Measurements from ENCODE around the gene BRSK2.
A peak's percentile ranks its signal among the peaks of the same experiment; 100 is the strongest.

Gene BRSK2

GRCh38 chr11:1377231-1377780 lies 12.4 kb upstream of the BRSK2 start:
- in situ Hi-C loops (cut with HindIII; ENCODE audit: low sequenced_read_pairs), result no loop called here
- no peak for DNase-seq (ENCODE audit: low read depth, low spot score)
- H3K4me3 ChIP-seq (ENCODE audit: low read depth, low read length), result no peak overlapping the region
- no peak for TF ChIP-seq CTCF (IDR thresholded peaks at IDR 0.05; ENCODE audit: low read depth, low read length)

DNA sequence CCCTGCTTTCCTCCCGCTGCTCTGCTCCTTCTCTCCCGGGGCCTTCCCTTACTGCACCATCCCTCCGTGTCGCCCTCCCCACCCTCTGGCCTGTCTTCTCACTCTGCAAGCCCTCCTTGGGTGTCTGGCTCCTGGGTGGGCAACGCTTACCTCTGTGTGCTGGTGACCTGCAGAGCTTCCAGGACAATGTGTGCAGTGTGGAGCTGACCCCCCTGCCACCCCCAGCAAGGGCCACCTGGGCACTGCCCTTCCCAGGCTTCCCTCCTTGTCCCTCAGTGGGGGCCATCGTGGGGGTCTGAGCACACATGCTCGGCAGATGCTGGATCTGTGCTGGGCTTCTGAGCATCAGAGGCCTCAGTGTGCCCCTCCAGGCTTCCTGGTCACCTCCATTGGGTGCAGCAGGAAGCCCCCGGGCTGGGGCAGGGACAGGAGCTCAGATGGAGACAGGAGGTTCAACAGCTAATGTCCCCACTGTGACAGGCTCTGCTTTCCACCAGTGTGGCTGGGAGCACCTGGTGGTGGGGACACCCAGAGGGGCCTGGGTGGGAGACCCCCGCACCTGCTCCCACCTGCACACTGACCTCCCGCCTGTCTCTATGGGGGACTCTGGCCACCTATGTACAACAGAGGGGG lies 7.8 kb upstream of the BRSK2 start:
- no peak for DNase-seq (ENCODE audit: low read depth, low spot score)
- in situ Hi-C loops (cut with HindIII; ENCODE audit: low sequenced_read_pairs), result no loop called here
- TF ChIP-seq CTCF (IDR thresholded peaks at IDR 0.05; ENCODE audit: low read depth, low read length), result no peak
- H3K4me3 ChIP-seq (ENCODE audit: low read depth, low read length), result no peak overlapping the region

DNA sequence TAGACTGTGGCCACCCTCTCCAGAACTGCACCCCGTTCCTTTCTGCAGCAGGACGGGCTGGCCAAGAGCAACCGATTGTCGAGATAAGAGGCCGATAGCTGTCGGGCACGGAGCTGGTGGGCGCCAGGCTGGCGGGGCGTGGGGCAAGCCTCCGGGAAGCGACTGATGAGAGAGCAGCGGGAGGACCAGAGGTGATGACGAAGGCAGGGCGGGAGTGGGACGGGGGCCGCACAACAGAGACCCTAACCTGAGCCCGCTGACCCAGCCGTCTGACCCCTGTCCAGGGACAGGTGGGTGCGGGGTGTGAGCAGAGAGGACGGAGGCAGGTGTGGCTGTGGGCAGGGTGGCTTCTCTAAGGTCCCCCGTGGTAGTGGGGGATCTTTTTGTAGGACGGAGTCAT lies 7.3 kb upstream of the BRSK2 start:
- no peak for TF ChIP-seq CTCF (IDR thresholded peaks at IDR 0.05; ENCODE audit: low read depth, low read length)
- in situ Hi-C loops (cut with HindIII; ENCODE audit: low sequenced_read_pairs), result no loop called here
- DNase-seq (ENCODE audit: low read depth, low spot score), result no peak
- no peak overlapping the region for H3K4me3 ChIP-seq (ENCODE audit: low read depth, low read length)

- H3K4me3 ChIP-seq (ENCODE audit: low read depth, low read length), result peak overlapping the region; percentile 44
- DNase-seq (ENCODE audit: low read depth, low spot score), result peak; percentile 37
- no peak for TF ChIP-seq CTCF (IDR thresholded peaks at IDR 0.05; ENCODE audit: low read depth, low read length)
- in situ Hi-C loops (cut with HindIII; ENCODE audit: low sequenced_read_pairs), result no loop called here
These were observed 6.7 kb upstream of the BRSK2 start for GRCh38 chr11:1382831-1383607.

GRCh38 chr11:1384199-1384970 lies 5.3 kb upstream of the BRSK2 start:
- no peak for DNase-seq (ENCODE audit: low read depth, low spot score)

More at GRCh38 chr11:1384199-1384970, 5.3 kb upstream of the BRSK2 start:
- no peak overlapping the region for H3K4me3 ChIP-seq (ENCODE audit: low read depth, low read length)
- in situ Hi-C loops (cut with HindIII; ENCODE audit: low sequenced_read_pairs), result no loop called here
- no peak for TF ChIP-seq CTCF (IDR thresholded peaks at IDR 0.05; ENCODE audit: low read depth, low read length)
